GM19438 (cell line): ENCODE data around the gene TMEM8B.

Experiments used
- ATAC-seq: cut with Tn5 transposase; IDR thresholded peaks from one replicate; pipeline ENCODE4 v1.9.1; 2021; ENCODE audit warnings: low read depth; ENCODE audit not compliant: unreplicated experiment

TMEM8B gene

DNA sequence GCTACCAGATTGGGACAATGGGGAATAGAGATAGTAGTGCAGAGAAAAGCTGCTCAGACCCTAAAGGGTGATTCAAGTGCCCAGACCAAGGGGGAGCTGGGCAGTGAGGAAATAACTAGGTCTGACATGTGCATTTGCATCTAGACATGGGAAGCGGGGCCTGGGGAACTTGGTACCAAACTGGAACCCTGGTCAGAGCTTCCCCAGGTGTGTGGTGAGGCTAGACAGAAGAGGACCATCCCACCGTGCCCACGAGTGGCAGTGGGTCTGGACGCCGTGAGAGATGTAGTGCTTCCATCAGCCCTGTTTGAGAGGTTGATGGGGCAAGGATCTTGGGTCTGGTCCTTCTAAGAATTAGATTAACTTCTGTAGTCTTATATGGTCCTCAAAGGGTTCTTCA, 7.6 kb downstream of the TMEM8B start:
- ATAC-seq = no peak

DNA sequence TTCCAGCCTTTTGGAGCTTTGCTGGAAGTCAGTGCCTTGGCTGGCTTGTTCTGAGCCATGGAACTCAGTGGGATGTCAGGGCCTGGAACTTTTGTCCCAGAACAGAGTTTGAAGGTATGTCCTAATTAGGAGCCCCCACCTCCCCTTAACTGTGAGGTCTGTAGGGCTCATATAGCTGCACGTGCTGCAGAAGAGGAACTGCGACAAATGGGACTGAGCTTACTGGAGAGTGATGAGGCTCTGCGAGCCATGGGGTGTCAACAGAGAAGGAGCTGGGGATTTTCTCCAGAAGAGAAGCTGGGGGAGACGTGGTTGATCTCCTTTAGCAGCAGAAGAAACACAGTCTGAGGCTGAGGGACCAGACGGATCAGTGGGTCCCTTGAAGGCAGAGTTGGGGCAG, 10.9 kb downstream of the TMEM8B start:
- no peak for ATAC-seq

DNA sequence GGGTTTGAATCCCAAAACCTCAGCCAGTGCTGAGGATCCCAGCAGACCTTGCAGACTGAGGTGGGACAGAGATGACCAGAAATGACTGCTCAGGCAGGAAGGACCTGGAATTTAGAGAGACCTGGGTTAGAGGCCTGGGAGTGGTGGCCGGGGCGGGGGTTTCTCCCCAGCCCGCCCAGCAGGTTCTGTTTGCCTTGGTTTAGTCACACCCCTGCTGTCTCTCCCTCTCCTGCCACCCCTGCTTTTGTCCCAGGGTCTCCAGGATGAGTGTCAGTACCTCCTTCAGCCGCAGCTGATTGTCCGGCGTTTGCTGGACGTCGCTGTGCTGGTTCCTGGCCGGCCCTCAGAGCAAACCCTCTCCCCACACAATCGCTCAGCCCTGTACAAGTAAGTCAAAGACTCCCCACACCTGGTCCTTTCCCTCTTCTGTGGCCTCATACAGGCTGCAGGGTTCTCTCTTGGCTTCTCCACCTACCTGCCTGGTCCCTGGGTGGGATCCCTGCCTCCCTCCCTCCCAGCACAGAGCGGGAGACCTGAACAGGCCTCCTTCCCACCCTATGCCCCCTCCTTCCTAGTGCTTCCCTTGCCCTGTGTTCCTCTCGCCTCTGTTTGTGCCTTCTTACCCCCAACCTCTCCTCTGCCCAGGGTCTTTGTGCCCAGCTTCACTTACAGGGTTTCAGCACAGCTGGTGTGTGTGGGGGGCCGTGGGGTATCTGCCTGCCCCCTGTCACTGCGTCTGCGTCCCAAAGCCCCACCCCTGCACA, 12.0 kb downstream of the TMEM8B start:
- no peak for ATAC-seq

DNA sequence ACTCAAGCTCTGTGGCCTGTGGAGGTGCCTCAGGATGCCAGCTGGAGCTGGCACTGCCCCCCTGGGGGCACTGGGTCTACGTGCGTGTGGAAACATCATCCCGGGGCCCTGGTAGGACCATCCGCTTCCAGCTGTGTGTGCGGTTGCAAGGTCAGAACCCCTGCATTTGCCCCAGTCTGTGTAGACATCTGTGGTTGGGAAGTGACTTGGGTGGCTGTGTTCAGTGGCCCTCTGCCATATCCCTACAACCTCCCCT, 12.5 kb downstream of the TMEM8B start:
- no peak for ATAC-seq

DNA sequence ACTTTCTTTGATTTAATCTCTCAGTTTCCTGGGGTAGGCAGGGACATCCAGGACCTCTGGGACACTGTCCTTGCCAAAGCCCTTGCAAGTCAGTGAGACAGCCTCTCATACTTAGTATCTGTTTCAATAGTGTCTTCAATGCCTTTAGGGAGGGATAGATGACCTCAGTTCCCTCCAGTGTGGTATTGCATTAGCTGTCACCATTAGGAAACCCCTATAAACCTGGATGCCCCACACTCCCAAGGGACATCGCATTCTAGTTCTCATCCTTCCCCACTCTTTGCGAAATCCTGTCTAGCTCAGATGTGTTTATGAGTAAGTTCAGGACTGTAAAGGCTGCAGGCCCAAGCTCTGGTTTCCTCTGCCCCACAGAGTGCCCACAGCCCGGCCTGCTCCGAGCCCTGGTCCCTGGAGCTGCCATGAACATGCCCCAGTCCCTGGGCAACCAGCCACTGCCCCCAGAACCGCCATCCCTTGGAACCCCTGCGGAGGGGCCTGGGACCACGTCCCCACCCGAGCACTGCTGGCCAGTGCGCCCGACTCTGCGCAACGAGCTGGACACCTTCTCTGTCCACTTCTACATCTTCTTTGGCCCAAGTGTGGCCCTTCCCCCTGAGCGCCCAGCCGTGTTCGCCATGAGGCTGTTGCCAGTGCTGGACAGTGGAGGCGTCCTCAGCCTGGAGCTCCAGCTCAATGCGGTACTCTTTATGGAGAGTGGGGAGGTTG, 13.2 kb downstream of the TMEM8B start:
- no peak for ATAC-seq

DNA sequence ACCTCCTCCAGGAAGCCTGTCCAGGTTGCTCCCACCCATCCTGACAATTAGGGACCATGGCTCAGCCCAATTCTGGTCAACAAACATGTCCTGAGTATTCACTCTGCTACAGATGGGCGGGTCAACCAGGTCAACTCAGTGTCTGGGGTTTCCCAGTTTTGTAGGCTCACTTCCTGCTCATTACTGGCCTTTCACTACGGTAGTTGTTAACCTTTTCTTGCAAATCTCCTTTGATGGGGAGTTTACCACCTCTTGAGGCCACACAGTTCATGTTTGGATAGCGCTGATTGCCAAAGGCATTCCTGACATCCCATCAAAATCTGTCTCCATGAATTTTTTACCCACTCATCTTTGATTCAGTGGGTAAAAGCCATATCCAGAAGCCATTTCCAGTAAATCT, 13.8 kb downstream of the TMEM8B start:
- no peak for ATAC-seq

DNA sequence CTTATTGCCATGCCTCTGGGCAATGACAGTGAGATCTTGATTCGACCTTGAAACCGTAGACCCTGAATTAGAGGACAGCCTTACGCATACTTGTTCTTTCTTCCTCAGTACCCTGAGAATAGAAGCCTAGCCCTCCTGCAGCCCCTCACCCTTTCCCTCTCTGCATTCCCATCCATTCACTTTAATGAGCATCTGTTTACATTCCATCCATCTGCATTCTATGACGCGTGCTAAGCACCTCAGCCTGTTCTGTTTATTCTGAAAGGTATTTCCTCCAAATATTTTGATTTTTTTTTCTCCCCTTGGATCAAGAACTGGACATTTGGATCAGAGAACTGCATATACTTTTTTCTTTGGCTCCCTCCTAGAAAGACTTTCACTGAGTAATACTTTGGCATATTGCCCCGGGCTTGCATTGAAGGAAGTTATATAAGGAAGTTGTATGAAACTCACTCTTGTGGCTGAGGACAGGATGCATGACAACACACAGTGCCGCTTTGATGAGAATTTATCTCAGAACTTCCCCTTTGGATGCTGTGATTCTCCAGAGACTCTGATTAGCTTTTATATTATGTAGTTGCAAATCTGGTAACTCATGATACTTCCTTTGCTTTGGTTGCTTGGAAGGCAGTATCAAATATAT, 15.7 kb downstream of the TMEM8B start:
- ATAC-seq = no peak

DNA sequence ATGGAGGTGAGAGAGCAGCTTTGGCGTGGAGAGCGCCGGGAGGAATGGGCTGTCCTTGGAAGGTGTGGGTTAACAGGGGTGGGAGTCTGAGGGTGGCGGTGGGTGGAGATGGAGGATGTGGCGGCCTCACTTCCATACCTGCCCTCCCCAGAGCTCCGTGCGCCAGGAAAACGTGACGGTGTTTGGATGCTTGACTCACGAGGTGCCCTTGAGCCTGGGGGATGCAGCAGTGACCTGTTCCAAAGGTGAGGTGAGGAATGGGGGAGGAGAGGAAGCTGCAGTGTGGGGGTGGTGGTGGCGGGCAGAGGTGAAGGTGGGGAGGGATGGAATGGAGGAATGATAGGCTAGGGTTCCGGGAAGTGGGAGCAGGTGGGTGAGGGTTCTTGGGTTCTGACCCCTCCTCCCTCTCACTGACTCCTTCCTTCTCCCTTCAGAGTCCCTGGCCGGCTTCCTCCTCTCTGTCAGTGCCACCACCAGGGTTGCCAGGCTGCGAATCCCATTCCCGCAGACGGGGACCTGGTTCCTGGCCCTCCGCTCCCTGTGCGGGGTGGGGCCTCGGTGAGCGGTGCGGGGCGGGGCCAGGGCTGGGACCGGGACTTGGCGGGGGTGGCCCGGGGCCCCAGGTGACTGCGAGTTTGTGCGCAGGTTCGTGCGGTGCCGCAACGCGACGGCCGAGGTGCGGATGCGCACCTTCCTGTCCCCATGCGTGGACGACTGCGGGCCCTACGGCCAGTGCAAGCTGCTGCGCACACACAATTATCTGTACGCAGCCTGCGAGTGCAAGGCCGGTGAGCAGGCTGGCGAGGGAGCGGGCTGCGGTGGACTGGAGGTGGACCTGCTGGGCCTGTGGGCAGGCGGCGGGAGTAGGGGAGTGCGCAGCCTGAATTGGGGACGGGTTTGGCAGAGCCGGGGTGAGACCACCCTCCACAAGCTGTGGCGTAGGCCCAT, 17.1 kb downstream of the TMEM8B start:
- no peak for ATAC-seq

DNA sequence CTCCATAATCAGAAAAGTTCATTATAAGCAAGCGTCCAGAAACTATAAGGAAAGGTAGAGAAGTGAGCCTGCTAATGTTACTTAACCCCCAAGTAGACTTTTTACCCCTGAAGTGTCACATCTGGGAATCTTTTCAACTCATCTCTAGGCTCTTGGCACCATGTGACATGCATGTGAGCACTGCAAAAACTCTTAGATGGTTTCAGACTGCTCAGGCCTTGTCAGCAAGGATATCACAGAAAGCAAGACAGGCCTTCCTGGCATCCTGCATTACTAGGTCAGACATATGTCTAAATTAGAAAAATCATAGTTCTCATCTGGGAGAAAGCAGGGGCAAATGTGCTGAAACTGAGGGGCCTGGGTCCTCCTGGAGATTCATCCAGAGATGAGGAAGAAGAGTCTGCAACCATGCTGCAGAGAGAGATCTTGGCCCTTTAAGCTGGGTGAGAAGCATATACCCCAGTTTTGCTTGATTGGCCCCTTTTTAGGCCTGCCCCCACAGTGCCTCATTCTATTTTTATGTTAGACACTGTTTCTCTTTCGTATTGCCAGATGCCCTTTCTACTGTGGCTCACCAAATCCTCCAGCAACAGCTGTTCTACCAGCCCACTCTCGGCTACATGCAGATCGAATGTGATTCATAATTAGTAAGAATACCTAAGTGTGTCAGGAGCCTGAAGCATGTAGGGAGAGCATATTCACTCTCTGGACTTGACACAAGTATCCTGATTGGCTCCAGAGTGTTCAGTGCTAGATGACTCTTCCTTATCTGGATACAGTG, 19.0 kb downstream of the TMEM8B start:
- ATAC-seq = peak; percentile 89

DNA sequence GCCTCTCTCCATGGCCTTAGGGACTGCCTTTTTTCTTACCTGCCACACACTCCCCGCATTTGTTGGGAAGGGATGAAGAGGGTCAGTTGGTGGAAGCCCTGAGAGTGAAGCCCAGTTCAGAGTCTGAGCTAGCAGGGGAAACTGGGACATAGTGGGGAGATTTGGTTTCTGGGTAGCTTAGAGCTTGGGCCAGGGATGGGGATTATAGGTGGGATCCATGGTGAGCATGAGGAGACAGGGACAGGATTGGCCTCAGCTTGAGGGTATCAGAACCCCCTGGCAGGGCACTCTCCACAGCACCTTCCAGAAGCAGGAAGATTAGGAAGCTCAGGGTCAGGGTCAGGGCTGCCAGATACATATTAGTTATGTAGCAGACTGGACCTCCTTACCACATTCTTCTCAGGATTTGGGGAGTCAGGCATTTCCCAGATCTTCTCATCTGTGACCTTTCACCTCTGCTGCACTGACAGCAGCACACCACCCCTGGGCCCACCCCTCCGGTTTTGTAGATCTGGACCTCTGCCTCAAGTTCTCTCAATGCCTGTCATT, 23.3 kb downstream of the TMEM8B start:
- no peak for ATAC-seq

DNA sequence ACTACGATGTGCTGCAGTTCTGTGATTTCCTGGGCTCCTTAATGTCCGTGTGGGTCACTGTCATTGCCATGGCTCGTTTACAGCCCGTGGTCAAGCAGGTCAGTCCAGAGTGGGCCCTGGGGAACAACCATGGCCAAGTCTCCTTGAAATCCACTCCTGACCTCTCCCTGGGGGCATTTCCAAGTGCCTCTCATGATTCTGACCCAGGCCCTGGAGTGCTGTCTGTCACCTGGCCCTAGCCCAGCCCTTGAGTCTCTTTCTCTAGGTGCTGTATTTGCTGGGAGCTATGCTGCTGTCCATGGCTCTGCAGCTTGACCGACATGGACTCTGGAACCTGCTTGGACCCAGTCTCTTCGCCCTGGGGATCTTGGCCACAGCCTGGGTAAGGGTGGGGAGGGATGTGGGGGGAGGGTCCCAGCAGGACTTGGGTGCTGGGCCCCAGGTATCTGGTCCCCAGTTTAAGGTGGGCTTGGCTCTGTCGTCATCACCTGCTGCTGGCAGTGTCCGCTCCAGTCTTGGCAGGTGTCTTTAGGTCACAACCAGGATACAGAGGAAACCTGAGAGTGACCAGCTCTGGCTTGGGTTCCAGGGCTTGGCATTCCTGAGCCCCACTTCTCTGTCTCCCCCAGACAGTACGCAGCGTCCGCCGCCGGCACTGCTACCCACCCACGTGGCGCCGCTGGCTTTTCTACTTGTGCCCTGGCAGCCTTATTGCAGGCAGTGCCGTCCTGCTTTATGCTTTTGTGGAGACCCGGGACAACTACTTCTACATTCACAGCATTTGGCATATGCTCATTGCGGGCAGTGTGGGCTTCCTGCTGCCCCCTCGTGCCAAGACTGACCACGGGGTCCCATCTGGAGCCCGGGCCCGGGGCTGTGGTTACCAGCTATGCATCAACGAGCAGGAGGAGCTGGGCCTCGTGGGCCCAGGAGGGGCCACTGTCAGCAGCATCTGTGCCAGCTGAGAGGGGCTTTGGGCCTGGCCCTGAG, 24.1 kb downstream of the TMEM8B start:
- ATAC-seq = no peak

DNA sequence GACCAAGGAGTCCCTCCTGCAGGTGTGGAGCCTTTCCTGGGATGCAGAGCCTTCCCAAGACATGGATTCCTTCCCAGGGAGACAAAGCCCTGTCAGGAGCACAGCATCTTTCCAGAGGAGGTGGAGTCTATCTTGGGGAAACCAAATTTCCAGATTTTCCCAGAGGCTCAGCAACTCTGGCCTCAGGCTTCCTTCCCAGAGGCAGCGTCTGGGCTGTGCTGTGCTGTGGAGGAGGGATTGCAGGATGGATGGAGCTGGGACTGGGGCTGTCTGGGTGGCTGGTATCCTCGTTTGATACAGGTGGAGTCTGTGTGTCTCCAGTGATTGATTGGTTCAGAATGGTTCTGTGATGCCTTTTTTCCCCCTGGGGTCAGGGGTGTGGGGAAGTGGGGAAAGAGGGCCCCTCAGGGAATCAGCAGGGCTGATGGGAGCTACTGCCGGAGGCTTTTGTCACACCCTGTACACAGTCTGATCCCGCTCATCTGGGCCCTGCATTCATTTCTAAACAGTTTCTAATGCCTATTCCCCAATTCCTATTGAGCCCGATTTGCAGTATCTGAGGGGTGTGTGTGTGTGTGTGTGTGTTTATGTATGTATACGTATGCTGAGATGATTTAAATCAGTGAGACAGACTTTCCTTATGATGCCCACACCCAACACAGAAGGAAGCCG, 25.2 kb downstream of the TMEM8B start:
- no peak for ATAC-seq

DNA sequence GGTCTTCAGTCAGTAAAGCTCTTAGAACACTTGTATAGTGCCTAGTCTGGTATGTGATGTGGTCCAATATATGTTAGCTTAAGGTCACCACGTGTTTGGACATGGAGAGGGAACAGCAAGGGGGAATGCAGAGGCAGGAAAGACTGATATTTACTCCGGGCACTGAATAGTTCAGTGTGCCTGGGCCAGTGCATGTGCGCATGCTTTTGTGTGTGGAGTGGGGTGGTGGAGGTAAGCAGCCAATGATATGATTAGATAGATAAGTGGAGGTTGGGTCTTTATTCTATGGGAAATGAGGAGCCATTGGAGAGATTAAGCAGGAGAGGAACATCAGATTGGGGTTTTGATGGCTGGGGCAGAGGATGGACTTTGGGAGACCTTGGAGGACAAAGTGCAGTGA, 27.2 kb downstream of the TMEM8B start:
- ATAC-seq = no peak

DNA sequence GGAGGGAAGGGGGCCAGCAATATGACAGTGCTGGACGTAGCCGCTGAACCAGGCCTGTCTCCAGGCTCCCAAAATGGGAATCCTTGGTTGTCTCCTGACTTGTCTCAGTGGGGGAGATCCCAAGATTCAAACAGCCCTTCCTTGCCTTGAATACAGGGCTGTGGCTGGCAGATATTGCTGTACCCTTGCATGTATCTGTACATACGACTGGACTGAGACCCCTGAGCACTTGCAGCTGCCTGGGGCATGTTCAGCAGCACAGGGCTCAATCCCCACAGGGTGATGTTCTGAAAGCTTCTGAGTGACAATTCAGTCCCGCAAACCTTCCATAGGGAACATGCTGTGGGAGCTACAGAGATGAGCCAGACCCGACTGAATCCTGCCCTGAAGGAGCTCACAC, 27.9 kb downstream of the TMEM8B start:
- ATAC-seq = no peak

DNA sequence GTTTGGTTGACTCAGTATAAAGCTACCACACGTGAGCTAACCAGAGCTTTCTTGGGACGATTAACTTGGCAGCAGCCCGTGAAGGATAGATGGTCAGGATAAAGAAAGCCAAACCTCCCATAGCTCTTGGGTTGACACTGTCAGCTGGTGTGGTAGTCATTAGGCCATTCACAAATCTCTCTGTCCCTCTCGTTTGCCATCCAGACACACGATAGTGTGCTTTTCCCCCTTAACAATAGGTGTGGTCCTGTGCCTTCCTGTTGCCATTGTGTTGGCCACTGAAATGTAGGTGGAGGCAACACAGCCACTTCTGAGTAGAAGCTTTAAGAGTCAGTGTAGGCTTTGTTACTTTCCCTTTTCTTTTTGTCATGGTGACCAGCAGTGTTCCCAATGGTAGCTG, 29.4 kb downstream of the TMEM8B start:
- ATAC-seq = no peak

DNA sequence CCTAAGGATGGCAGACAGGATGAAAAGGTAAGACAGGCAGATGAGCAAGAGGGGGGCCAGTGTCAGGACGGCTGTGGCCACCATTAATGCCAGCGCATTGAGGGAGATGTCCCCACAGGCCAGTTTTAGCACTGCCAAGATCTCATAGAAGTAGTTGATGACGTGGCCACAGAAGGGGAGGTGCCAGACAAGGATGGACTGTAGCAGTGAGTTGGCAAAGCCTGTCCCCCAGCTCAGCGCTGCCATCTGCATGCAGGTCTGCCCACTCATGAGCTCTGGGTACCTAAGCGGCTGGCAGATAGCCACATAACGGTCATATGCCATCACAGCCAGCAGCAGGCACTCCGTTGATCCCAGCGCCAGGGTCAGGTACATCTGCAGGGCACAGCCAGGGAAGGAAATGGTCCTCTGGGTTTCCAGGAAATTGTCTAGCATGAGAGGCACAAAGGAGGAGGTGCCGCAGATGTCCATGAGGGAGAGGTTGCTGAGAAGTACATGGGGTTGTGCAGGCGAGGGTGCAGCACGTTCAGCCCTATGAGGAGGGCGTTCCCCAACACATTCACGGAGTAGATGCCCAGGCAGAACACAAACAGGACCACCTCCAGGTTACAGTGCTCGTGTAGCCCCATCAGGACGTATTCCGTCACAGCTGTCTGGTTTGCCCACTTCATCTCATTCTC, 30.4 kb downstream of the TMEM8B start:
- ATAC-seq = no peak

DNA sequence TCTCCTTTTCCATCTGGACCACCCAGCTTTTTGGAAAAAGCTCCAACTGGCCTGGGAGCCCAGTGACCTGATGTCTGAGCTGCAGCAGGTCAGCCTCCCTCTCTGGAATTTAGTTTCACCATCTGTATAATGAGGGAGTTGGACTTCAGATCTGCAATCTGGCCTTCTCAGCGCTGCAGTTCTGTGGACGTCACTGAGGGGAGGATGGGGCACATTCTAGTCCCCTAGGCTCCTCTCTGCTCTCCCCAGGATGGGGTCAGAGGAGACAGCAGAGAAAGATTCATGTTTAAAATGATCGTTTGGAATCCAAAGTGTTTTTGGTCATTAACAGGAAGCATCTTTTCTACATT, 30.9 kb downstream of the TMEM8B start:
- no peak for ATAC-seq
